K562 (cell line): ENCODE results near the gene ATF7IP. TPM values are rescaled to one million over a fixed set of nuclear protein-coding genes. Genes with fewer than 3 reads are reported as not detected.

Experiments
- ATAC-seq: fragments of 200-7000 bp; cut with Tn5 transposase; 3 replicates; pipeline ENCODE4 v1.9.1; 2020; ENCODE audit warnings: moderate library complexity
- BruUV-seq: library from RNA; stranded (reverse); fragments of 400-500 nt; replicated peaks from 2 replicates; lab custom pipeline; 2021; lab: Mats Ljungman, UMichigan
- CTCF ChIA-PET: fragments of 300-600 bp; formaldehyde crosslinking; extraction: SDS; loops from one replicate; lab custom pipeline; 2021; ENCODE audit warnings: low intra/inter-chr PET ratio; lab: Yijun Ruan, JAX
- POLR2A ChIA-PET: fragments of 300-600, 350-650 bp; sonication (Branson Sonifier 250); formaldehyde crosslinking; extraction: SDS; loops from one replicate; lab custom pipeline; 2021; ENCODE audit warnings: antibody characterized with exemption, inconsistent platforms; lab: Yijun Ruan, JAX
- DNase-seq, 4 experiments: peaks; one replicate each; pipeline versions ENCODE4 v3.0.0 to v3.0.0-alpha.2; 2011 to 2018; ENCODE audit warnings: low spot score in 3 of 4, mixed read lengths in 3 of 4; ENCODE audit errors: extremely low read depth in 1 of 4
- FAIRE-seq: peaks from 2 replicates; lab custom pipeline; 2011; peaks lifted over from hg19 to GRCh38; lab: Jason Lieb, UNC
- H2AFZ ChIP-seq: 2 replicates; pipeline ENCODE4 v1.6.0; 2011; ENCODE audit warnings: low read depth, low read length, control low read depth, inconsistent platforms
- H3K27ac ChIP-seq: fragments of 200-600 bp; 3 replicates; pipeline ENCODE4 v1.8.0; 2011; ENCODE audit warnings: low read depth, mild to moderate bottlenecking, control low read depth, inconsistent platforms, low read length, moderate library complexity, mixed read lengths; ENCODE audit errors: extremely low read depth
- H3K27me3 ChIP-seq, 2 experiments: fragments of 300-600 bp in 1 of 2; 2 replicates in 1 of 2; 3 replicates in 1 of 2; pipeline versions ENCODE4 v1.6.0 to v1.8.0; 2011; ENCODE audit warnings: inconsistent platforms in 2 of 2, low read length in 2 of 2, mild to moderate bottlenecking in 1 of 2, mixed read lengths in 1 of 2, moderate library complexity in 1 of 2; ENCODE audit not compliant: control insufficient read depth in 2 of 2, insufficient read depth in 2 of 2
- H3K36me3 ChIP-seq: fragments of 300-600 bp; 3 replicates; pipeline ENCODE4 v1.8.0; 2011; ENCODE audit warnings: mild to moderate bottlenecking, low read length, inconsistent platforms; ENCODE audit not compliant: control insufficient read depth, insufficient read depth
- H3K4me1 ChIP-seq, 2 experiments: fragments of 200-600 bp in 1 of 2; replicated peaks in 1 of 2; 2 replicates in 1 of 2; 3 replicates in 1 of 2; pipeline versions ENCODE4 v1.5.1 to v1.8.0; 2011; ENCODE audit warnings: inconsistent platforms in 2 of 2, low read length in 2 of 2, mild to moderate bottlenecking in 1 of 2, mixed read lengths in 1 of 2, moderate library complexity in 1 of 2; ENCODE audit not compliant: control insufficient read depth in 2 of 2, insufficient read depth in 2 of 2
- H3K4me2 ChIP-seq: 2 replicates; pipeline ENCODE4 v1.6.1; 2011; ENCODE audit warnings: low read length, control low read depth, inconsistent platforms, mixed read lengths; ENCODE audit not compliant: insufficient read depth
- H3K4me3 ChIP-seq: fragments of 200-600 bp; sonication (generic), shearing (Covaris generic); 2 replicates; pipeline ENCODE4 v1.5.1; 2016; ENCODE audit warnings: control low read depth, inconsistent platforms
- H3K79me2 ChIP-seq: fragments of 200-600 bp; 3 replicates; pipeline ENCODE4 v1.8.0; 2011; ENCODE audit warnings: low read length, inconsistent platforms; ENCODE audit not compliant: control insufficient read depth, insufficient read depth
- H3K9ac ChIP-seq, 2 experiments: 2 replicates each; pipeline versions ENCODE4 v1.6.0 to v1.6.1; 2011; ENCODE audit warnings: low read depth in 2 of 2, low read length in 2 of 2, control low read depth in 1 of 2, inconsistent platforms in 1 of 2, mild to moderate bottlenecking in 1 of 2, mixed read lengths in 1 of 2; ENCODE audit not compliant: insufficient read depth in 1 of 2
- H3K9me1 ChIP-seq: one replicate; pipeline ENCODE4 v1.6.0; 2011; ENCODE audit warnings: inconsistent platforms, mild to moderate bottlenecking, low read length, moderate library complexity; ENCODE audit not compliant: control insufficient read depth, insufficient read depth
- H3K9me3 ChIP-seq: replicated peaks from 2 replicates; pipeline ENCODE4 v1.5.1; 2011; ENCODE audit warnings: low read depth, low read length, inconsistent platforms; ENCODE audit not compliant: control insufficient read depth, insufficient read depth
- H4K20me1 ChIP-seq: replicated peaks from 2 replicates; pipeline ENCODE4 v1.6.1; 2011; ENCODE audit warnings: low read length, inconsistent platforms, mixed read lengths; ENCODE audit not compliant: control insufficient read depth, insufficient read depth
- ELF2 ChIP-seq: fragments of 250-450 bp; sonication (Bioruptor Pico); IDR thresholded peaks from 2 replicates; pipeline ENCODE4 v1.5.0; 2021; ENCODE audit warnings: mild to moderate bottlenecking
- ETS2 ChIP-seq: IDR thresholded peaks from 2 replicates; pipeline ENCODE4 v1.6.1; 2016; ENCODE audit warnings: borderline replicate concordance, missing genetic modification characterization, mild to moderate bottlenecking, moderate library complexity, missing compliant biosample characterization; ENCODE audit not compliant: poor library complexity, severe bottlenecking
- GTF2A2 ChIP-seq: IDR thresholded peaks from 2 replicates; pipeline ENCODE4 v1.6.1; 2016; ENCODE audit warnings: mild to moderate bottlenecking, missing genetic modification characterization, missing compliant biosample characterization
- HES1 ChIP-seq: fragments of 450-650 bp; IDR thresholded peaks from 2 replicates; pipeline ENCODE4 v1.6.1; 2016; ENCODE audit warnings: low read depth, mild to moderate bottlenecking, moderate library complexity
- MCM3 ChIP-seq: fragments of 450-650 bp; IDR thresholded peaks from 2 replicates; pipeline ENCODE4 v1.6.1; 2016
- MTF1 ChIP-seq: fragments of 250-450 bp; sonication (Bioruptor Pico); IDR thresholded peaks from 2 replicates; pipeline ENCODE4 v1.9.0; 2021; ENCODE audit warnings: moderate library complexity, mild to moderate bottlenecking, inconsistent platforms, borderline replicate concordance
- NFIC ChIP-seq: fragments of 450-650 bp; IDR thresholded peaks from 2 replicates; pipeline ENCODE4 v1.6.1; 2017; ENCODE audit warnings: mild to moderate bottlenecking, inconsistent platforms
- PRPF4 ChIP-seq: fragments of 200-400 bp; formaldehyde crosslinking; IDR thresholded peaks from one replicate; pipeline ENCODE4 v1.6.1; 2017; ENCODE audit warnings: low read length, low read depth, mild to moderate bottlenecking; ENCODE audit not compliant: insufficient read depth, poor library complexity, severe bottlenecking
- SIX5 ChIP-seq, 2 experiments: IDR thresholded peaks; 2 replicates each; pipeline ENCODE4 v1.6.1; 2011; ENCODE audit warnings: low read length in 2 of 2, borderline replicate concordance in 1 of 2, low read depth in 1 of 2, mild to moderate bottlenecking in 1 of 2, moderate library complexity in 1 of 2; ENCODE audit not compliant: insufficient read depth in 1 of 2
- SMAD4 ChIP-seq: fragments of 250-450 bp; sonication (Bioruptor Pico); conservative IDR thresholded peaks from 2 replicates; pipeline ENCODE4 v1.8.0; 2021; ENCODE audit warnings: inconsistent platforms, mild to moderate bottlenecking, moderate library complexity
- SNAPC5 ChIP-seq: fragments of 250-450 bp; sonication (Bioruptor Pico); IDR thresholded peaks from 2 replicates; pipeline ENCODE4 v1.8.0; 2021; ENCODE audit warnings: moderate library complexity, mild to moderate bottlenecking, inconsistent platforms
- SREBF2 ChIP-seq: sonication (generic); formaldehyde crosslinking; IDR thresholded peaks from 2 replicates; pipeline ENCODE4 v1.4.0; 2020; ENCODE audit warnings: mild to moderate bottlenecking, missing genetic modification reagents
- TAF1 ChIP-seq: IDR thresholded peaks from 2 replicates; pipeline ENCODE4 v1.6.1; 2011; ENCODE audit warnings: mild to moderate bottlenecking, low read length, moderate library complexity; ENCODE audit not compliant: insufficient read depth, control insufficient read depth, severe bottlenecking; ENCODE audit errors: extremely low read depth
- XRCC3 ChIP-seq: fragments of 450-650 bp; IDR thresholded peaks from 2 replicates; pipeline ENCODE4 v1.6.1; 2017; ENCODE audit warnings: mild to moderate bottlenecking, moderate library complexity
- in situ Hi-C: fragments of 300-500 bp; cut with MboI; formaldehyde crosslinking; loops from 4 replicates; pipeline ENCODE4 v1.15.0; 2018; ENCODE audit warnings: inconsistent platforms, mixed read lengths
- intact Hi-C: fragments of 100-400 bp; cut with micrococcal nuclease; formaldehyde crosslinking; loops from 2 replicates; pipeline ENCODE4 v1.14.2; 2022
- polyA plus RNA-seq, 8 experiments: library from polyadenylated mRNA; depleted of rRNA in 4 of 8; stranded (reverse) in 5 of 8; unstranded in 3 of 8; fragments of >200 nt; fragmentation: Nextera tagmentation in 2 of 8; fragmentation: Illumina TruSeq in 1 of 8; extraction: Ambion mirVana in 2 of 8; extraction: Trizol in 1 of 8; gene quantifications; 2 replicates each; pipeline versions ENCODE4 v1.2.1 to v1.2.3, GENCODE V29; 2011 to 2014; ENCODE audit warnings: inconsistent platforms in 1 of 8, missing spikeins in 1 of 8
- total RNA-seq, 7 experiments: library from RNA; depleted of rRNA in 6 of 7; stranded (reverse); fragments of >200 nt in 6 of 7; fragmentation: Illumina TruSeq in 2 of 7; extraction: Trizol in 2 of 7; gene quantifications; 2 replicates each; pipeline versions ENCODE4 v1.2.1 to v1.2.3, GENCODE V29; 2011 to 2021; ENCODE audit warnings: low replicate concordance in 1 of 7

The ATF7IP gene
- total and polyA plus RNA-seq, 9 of the 15 experiments (the other 6 are each of a cell fraction or from before 2014, with no cell fraction given), result 2.8 to 27.1 (median 11.0) TPM

- CTCF ChIA-PET, result no interaction called here
- H3K27me3 ChIP-seq, result no peaks in the 10 kb centered on the region
- peaks cover 0 to 2% of the 10 kb centered on the region in 2 experiments; a peak in 1 of 5 replicates for H3K4me1 ChIP-seq
- no peak overlapping the region for H2AFZ ChIP-seq
- H3K4me2 ChIP-seq, result no peak overlapping the region
- no TSS peak for BruUV-seq
- in situ Hi-C loops, result no loop called here
- H3K27ac ChIP-seq, result no peak overlapping the region
- POLR2A ChIA-PET, result interaction anchor here (0.6 kb wide), 1 partner anchor 63 kb away, joined by 3 read pairs; no protein-coding TSS in a partner anchor
- H3K79me2 ChIP-seq, result no peaks in the 10 kb centered on the region
- intact Hi-C loops, result no loop called here
- H3K9me1 ChIP-seq, result no peaks in the 10 kb centered on the region
- ATAC-seq, result no peak
- no peak overlapping the region for H3K9ac ChIP-seq
- DNase-seq, result no peak
- TF ChIP-seq SREBF2 (CRISPR knock-in tag) (no peak), SNAPC5 (CRISPR knock-in tag) (no peak), SMAD4 (no peak), MCM3 (no peak), ELF2 (CRISPR knock-in tag) (no peak), SIX5 (IDR thresholded peaks at IDR 0.05; ENCODE audit: borderline replicate concordance in 1 of 2, insufficient read depth in 1 of 2, low read depth in 1 of 2, low read length in 2 of 2) (no peak), NFIC (no peak), GTF2A2 (tag) (no peak), TAF1 (no peak), MTF1 (CRISPR knock-in tag) (no peak), ETS2 (tag) (no peak), PRPF4 (no peak), HES1 (no peak), XRCC3 (no peak)
- no peaks in the 10 kb centered on the region for H3K9me3 ChIP-seq
- H3K36me3 ChIP-seq, result no peaks in the 10 kb centered on the region
- no peaks in the 10 kb centered on the region for H4K20me1 ChIP-seq
- H3K4me3 ChIP-seq, result no peak overlapping the region
- no peak for FAIRE-seq
These were observed 43.1 kb upstream of the ATF7IP start for GRCh38 chr12:14322403-14322802.
